ENCODE measurements around the gene LRRC56. TPM values are rescaled to one million over a fixed set of nuclear protein-coding genes. Genes with fewer than 3 reads are reported as not detected.

The LRRC56 gene
- total and polyA plus RNA-seq, 2 of the 13 experiments (the other 11 are each of a cell fraction or from before 2014, with no cell fraction given) = 0.11 to 0.29 TPM

DNA sequence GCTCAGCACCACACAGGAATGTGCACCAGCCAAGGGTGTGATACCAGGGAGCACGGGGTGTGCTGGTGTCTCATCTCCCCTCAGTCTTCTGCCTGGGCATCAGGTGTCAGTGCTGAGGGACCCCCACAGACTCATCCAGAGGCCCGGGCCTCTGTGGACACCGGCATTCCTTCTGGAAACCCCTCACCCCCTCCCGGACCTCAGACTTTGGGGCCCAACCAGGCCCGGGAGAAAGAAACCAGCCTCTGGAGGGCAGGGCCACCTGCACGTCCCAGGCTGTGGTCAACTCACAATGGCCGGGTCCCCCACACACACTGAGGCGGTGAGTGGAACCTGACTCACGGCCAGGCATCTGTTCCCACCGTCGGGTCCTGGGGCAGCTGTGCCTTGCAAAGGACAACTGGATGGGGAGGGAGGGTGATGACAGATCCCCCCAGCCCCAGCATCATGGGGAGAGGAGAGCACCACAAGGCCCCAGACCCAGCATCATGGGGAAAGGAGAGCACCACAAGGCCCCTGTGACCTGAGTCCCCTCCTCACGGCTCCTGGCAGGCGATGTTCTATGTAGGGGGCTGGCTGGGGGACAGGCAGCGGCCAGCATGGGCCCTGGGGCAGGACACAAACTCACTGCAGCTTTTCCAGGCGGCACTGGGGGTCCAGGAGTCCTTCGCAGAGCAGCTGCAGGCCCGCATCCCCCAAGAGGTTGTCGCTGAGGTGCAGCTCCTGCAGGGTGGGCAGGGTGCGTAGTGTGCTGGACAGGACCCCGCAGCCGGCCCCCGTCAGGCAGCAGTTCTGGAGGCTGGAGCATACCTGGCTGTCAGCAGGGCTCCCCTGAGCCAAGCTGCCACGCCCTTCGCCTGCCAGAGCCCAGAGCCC, 37.9 kb upstream of the LRRC56 start (continued):
- TF ChIP-seq, protein P1, sequence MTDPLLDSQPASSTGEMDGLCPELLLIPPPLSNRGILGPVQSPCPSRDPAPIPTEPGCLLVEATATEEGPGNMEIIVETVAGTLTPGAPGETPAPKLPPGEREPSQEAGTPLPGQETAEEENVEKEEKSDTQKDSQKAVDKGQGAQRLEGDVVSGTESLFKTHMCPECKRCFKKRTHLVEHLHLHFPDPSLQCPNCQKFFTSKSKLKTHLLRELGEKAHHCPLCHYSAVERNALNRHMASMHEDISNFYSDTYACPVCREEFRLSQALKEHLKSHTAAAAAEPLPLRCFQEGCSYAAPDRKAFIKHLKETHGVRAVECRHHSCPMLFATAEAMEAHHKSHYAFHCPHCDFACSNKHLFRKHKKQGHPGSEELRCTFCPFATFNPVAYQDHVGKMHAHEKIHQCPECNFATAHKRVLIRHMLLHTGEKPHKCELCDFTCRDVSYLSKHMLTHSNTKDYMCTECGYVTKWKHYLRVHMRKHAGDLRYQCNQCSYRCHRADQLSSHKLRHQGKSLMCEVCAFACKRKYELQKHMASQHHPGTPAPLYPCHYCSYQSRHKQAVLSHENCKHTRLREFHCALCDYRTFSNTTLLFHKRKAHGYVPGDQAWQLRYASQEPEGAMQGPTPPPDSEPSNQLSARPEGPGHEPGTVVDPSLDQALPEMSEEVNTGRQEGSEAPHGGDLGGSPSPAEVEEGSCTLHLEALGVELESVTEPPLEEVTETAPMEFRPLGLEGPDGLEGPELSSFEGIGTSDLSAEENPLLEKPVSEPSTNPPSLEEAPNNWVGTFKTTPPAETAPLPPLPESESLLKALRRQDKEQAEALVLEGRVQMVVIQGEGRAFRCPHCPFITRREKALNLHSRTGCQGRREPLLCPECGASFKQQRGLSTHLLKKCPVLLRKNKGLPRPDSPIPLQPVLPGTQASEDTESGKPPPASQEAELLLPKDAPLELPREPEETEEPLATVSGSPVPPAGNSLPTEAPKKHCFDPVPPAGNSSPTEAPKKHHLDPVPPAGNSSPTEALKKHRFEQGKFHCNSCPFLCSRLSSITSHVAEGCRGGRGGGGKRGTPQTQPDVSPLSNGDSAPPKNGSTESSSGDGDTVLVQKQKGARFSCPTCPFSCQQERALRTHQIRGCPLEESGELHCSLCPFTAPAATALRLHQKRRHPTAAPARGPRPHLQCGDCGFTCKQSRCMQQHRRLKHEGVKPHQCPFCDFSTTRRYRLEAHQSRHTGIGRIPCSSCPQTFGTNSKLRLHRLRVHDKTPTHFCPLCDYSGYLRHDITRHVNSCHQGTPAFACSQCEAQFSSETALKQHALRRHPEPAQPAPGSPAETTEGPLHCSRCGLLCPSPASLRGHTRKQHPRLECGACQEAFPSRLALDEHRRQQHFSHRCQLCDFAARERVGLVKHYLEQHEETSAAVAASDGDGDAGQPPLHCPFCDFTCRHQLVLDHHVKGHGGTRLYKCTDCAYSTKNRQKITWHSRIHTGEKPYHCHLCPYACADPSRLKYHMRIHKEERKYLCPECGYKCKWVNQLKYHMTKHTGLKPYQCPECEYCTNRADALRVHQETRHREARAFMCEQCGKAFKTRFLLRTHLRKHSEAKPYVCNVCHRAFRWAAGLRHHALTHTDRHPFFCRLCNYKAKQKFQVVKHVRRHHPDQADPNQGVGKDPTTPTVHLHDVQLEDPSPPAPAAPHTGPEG (CRISPR knock-in tag; IDR thresholded peaks at IDR 0.05) = no peak
- TF ChIP-seq POLR2G (IDR thresholded peaks at IDR 0.05; ENCODE audit: low read depth, low read length) = 0 out of 2 replicates have a peak, but pooled peaks have one; percentile 3

DNA sequence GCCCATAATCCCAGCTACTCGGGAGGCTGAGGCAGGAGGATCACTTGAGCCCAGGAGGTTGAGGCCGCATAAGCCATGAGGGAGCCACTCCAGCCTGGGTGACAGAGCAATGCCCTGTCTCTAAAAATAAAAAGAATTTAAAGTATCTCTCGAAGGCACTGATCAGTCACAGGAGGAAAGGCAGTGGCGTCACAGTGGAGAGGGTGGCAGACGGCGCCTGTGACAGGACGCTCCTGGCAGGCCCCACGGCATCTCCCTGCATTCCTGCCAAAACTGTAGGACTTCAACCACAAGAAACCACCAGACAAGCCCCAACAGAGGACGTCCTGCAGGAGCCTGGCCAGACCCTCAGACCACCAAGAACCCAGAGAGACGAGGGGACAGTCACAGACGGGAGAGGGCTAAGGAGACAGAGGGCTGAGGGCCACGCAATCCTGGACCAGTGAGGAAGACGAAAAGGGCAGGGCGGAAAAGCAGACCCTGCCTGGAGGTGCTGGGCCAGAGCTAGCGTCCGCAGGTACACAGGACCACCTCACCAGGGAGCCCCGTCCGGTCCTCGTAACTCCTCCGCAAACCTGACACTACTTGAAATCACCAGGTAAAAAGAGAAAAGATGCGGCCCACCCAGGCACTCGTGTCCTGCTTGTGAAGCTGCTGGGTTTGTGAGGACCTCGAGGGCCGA, 36.2 kb upstream of the LRRC56 start:
- intact Hi-C loops (cut with micrococcal nuclease; ENCODE audit: unreplicated experiment) (no loop called here), in situ Hi-C loops (cut with HindIII; ENCODE audit: extremely low pct_ligation_motif_present, low pct_unique_long_range_greater_than_20kb) (no loop called here)
- WGBS (ENCODE audit: low lambda C conversion rate) = 97% methylated on average over 23 of the region's 24 CpGs
- CTCF ChIA-PET (ENCODE audit: low intra/inter-chr PET ratio, low total read pairs) = no interaction called here
- Histone ChIP-seq H3K4me3 (replicated peaks in 1 of 3; ENCODE audit: insufficient read depth in 1 of 3, low read depth in 2 of 3, low read length in 3 of 3) (no peak overlapping the region), H3K27me3 (ENCODE audit: control insufficient read depth in 1 of 2, insufficient read depth in 2 of 2, low read length in 2 of 2) (no peaks in the 10 kb centered on the region), H3K79me2 (ENCODE audit: insufficient read depth, low read length) (peaks cover 28% of the 10 kb centered on the region), H3K9me3 (ENCODE audit: low read length) (no peaks in the 10 kb centered on the region), H3K36me3 (replicated peaks in 1 of 2; ENCODE audit: control insufficient read depth in 1 of 2, insufficient read depth in 2 of 2, low read length in 2 of 2) (peaks cover 37 to 56% of the 10 kb centered on the region in 2 experiments), H2AFZ (ENCODE audit: low read length) (no peak overlapping the region), H3K4me1 (ENCODE audit: insufficient read depth, low read length) (peaks cover 14% of the 10 kb centered on the region), H3K27ac (ENCODE audit: extremely low read length, insufficient read depth, low read length) (no peak overlapping the region), H4K20me1 (ENCODE audit: insufficient read depth, low read length) (no peaks in the 10 kb centered on the region), H3K4me2 (ENCODE audit: low read depth, low read length) (no peak overlapping the region), H3K9ac (ENCODE audit: insufficient read depth, low read depth, low read length) (no peak overlapping the region)
- POLR2A ChIA-PET = no interaction called here
- no peak for DNase-seq (ENCODE audit: low spot score)
- FAIRE-seq = no peak
- TF ChIP-seq, protein P2, sequence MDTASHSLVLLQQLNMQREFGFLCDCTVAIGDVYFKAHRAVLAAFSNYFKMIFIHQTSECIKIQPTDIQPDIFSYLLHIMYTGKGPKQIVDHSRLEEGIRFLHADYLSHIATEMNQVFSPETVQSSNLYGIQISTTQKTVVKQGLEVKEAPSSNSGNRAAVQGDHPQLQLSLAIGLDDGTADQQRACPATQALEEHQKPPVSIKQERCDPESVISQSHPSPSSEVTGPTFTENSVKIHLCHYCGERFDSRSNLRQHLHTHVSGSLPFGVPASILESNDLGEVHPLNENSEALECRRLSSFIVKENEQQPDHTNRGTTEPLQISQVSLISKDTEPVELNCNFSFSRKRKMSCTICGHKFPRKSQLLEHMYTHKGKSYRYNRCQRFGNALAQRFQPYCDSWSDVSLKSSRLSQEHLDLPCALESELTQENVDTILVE (CRISPR knock-in tag; IDR thresholded peaks at IDR 0.05) = no peak
- TF ChIP-seq EED (CRISPR knock-in tag; IDR thresholded peaks at IDR 0.05) (no peak), ZNF331 (CRISPR knock-in tag; IDR thresholded peaks at IDR 0.05) (no peak), ZNF33B (CRISPR knock-in tag; IDR thresholded peaks at IDR 0.05) (no peak), ZKSCAN1 (IDR thresholded peaks at IDR 0.05; ENCODE audit: low read length) (no peak), ZC3H13 (CRISPR knock-in tag; IDR thresholded peaks at IDR 0.05) (no peak), AGO2 (optimal IDR thresholded peaks at IDR 0.05; ENCODE audit: low read depth, low read length) (peak; percentile 31)
- TF ChIP-seq, protein P3, sequence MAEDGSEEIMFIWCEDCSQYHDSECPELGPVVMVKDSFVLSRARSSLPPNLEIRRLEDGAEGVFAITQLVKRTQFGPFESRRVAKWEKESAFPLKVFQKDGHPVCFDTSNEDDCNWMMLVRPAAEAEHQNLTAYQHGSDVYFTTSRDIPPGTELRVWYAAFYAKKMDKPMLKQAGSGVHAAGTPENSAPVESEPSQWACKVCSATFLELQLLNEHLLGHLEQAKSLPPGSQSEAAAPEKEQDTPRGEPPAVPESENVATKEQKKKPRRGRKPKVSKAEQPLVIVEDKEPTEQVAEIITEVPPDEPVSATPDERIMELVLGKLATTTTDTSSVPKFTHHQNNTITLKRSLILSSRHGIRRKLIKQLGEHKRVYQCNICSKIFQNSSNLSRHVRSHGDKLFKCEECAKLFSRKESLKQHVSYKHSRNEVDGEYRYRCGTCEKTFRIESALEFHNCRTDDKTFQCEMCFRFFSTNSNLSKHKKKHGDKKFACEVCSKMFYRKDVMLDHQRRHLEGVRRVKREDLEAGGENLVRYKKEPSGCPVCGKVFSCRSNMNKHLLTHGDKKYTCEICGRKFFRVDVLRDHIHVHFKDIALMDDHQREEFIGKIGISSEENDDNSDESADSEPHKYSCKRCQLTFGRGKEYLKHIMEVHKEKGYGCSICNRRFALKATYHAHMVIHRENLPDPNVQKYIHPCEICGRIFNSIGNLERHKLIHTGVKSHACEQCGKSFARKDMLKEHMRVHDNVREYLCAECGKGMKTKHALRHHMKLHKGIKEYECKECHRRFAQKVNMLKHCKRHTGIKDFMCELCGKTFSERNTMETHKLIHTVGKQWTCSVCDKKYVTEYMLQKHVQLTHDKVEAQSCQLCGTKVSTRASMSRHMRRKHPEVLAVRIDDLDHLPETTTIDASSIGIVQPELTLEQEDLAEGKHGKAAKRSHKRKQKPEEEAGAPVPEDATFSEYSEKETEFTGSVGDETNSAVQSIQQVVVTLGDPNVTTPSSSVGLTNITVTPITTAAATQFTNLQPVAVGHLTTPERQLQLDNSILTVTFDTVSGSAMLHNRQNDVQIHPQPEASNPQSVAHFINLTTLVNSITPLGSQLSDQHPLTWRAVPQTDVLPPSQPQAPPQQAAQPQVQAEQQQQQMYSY (CRISPR knock-in tag; IDR thresholded peaks at IDR 0.05) = no peak
- ATAC-seq = no peak
- BruUV-seq (replicated peaks) = no TSS peak
